MCF 10A (cell line): ENCODE measurements around the gene CIB4. TPM values are rescaled to one million over a fixed set of nuclear protein-coding genes. Genes with fewer than 3 reads are reported as not detected.

Source experiments
- BruUV-seq: library from RNA; stranded (reverse); fragments of 400-500 nt; replicated peaks from 2 replicates; lab custom pipeline; 2021; lab: Mats Ljungman, UMichigan
- CTCF ChIA-PET: fragments of 300-600 bp; sonication (Branson Sonifier 250); formaldehyde crosslinking; extraction: SDS; loops from one replicate; lab custom pipeline; 2021; ENCODE audit warnings: antibody characterized with exemption, inconsistent platforms; lab: Yijun Ruan, JAX
- POLR2A ChIA-PET: fragments of 300-600, 350-650 bp; sonication (Branson Sonifier 250); formaldehyde crosslinking; extraction: SDS; loops from one replicate; lab custom pipeline; 2020; ENCODE audit warnings: antibody characterized with exemption, inconsistent platforms; lab: Yijun Ruan, JAX
- DNase-seq: peaks from one replicate; pipeline ENCODE4 v3.0.0-alpha.2; 2018; ENCODE audit not compliant: unreplicated experiment
- H3K27ac Mint-ChIP-seq: one replicate; pipeline ENCODE4 v1.8.0; 2022; ENCODE audit warnings: mild to moderate bottlenecking, low read depth, mixed read lengths; ENCODE audit not compliant: unreplicated experiment
- H3K27me3 Mint-ChIP-seq: one replicate; pipeline ENCODE4 v1.8.0; 2022; ENCODE audit warnings: mixed read lengths; ENCODE audit not compliant: insufficient read depth, unreplicated experiment
- H3K36me3 Mint-ChIP-seq: one replicate; pipeline ENCODE4 v1.8.0; 2022; ENCODE audit warnings: mild to moderate bottlenecking, moderate library complexity, mixed read lengths; ENCODE audit not compliant: insufficient read depth, unreplicated experiment
- H3K4me1 Mint-ChIP-seq: one replicate; pipeline ENCODE4 v1.8.0; 2022; ENCODE audit warnings: mixed read lengths; ENCODE audit not compliant: insufficient read depth, unreplicated experiment
- H3K4me3 Mint-ChIP-seq: one replicate; pipeline ENCODE4 v1.8.0; 2022; ENCODE audit warnings: mild to moderate bottlenecking, moderate library complexity, mixed read lengths; ENCODE audit not compliant: unreplicated experiment
- H3K9me3 Mint-ChIP-seq: one replicate; pipeline ENCODE4 v1.8.0; 2022; ENCODE audit warnings: mixed read lengths; ENCODE audit not compliant: unreplicated experiment
- intact Hi-C: fragments of 100-400 bp; cut with micrococcal nuclease; formaldehyde crosslinking; loops from 2 replicates; pipeline ENCODE4 v1.14.1; 2022
- total RNA-seq: library from RNA; stranded (reverse); gene quantifications from 2 replicates; pipeline ENCODE4 v1.2.3, GENCODE V29; 2022
- TF ChIP-seq, protein P1 (sequence below): fragments of 200-600 bp; IDR thresholded peaks from one replicate; pipeline ENCODE4 v1.8.0; 2022; ENCODE audit warnings: antibody characterized with exemption, mild to moderate bottlenecking; ENCODE audit not compliant: unreplicated experiment

CIB4 gene
- total RNA-seq, 1 experiment from 2014 or later, result not detected

GRCh38 chr2:26685989-26686839 lies 45.0 kb upstream of the CIB4 start:
- ChIA-PET POLR2A (no interaction called here), CTCF (interaction anchor here (0.8 kb wide), 1 partner anchor 8 kb away, joined by 4 read pairs; no protein-coding TSS in a partner anchor)
- Mint-ChIP-seq H3K36me3 (no peaks in the 10 kb centered on the region), H3K27me3 (peaks cover 66% of the 10 kb centered on the region), H3K27ac (no peak overlapping the region), H3K9me3 (no peaks in the 10 kb centered on the region), H3K4me1 (no peaks in the 10 kb centered on the region), H3K4me3 (no peak overlapping the region)
- TF ChIP-seq, protein P1, sequence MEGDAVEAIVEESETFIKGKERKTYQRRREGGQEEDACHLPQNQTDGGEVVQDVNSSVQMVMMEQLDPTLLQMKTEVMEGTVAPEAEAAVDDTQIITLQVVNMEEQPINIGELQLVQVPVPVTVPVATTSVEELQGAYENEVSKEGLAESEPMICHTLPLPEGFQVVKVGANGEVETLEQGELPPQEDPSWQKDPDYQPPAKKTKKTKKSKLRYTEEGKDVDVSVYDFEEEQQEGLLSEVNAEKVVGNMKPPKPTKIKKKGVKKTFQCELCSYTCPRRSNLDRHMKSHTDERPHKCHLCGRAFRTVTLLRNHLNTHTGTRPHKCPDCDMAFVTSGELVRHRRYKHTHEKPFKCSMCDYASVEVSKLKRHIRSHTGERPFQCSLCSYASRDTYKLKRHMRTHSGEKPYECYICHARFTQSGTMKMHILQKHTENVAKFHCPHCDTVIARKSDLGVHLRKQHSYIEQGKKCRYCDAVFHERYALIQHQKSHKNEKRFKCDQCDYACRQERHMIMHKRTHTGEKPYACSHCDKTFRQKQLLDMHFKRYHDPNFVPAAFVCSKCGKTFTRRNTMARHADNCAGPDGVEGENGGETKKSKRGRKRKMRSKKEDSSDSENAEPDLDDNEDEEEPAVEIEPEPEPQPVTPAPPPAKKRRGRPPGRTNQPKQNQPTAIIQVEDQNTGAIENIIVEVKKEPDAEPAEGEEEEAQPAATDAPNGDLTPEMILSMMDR, result no peak
- no peak for DNase-seq
- no TSS peak for BruUV-seq
- intact Hi-C loops, result no loop called here

GRCh38 chr2:26685341-26685740 lies 44.2 kb upstream of the CIB4 start:
- POLR2A ChIA-PET, result interaction anchor here (0.7 to 1.7 kb wide), 2 partner anchors 15 to 141 kb away, joined by 3 to 4 read pairs; no protein-coding TSS in a partner anchor
- CTCF ChIA-PET, result interaction anchor here (0.5 to 0.8 kb wide), 3 partner anchors 9 to 66 kb away, joined by 3 to 4 read pairs (median 3); no protein-coding TSS in a partner anchor
- Mint-ChIP-seq H3K4me3 (no peak overlapping the region), H3K36me3 (no peaks in the 10 kb centered on the region), H3K27me3 (peaks cover 58% of the 10 kb centered on the region), H3K9me3 (no peaks in the 10 kb centered on the region), H3K4me1 (no peaks in the 10 kb centered on the region), H3K27ac (no peak overlapping the region)
- BruUV-seq, result no TSS peak
- TF ChIP-seq, protein P1, result no peak
- no peak for DNase-seq
- intact Hi-C loops, result no loop called here

DNA sequence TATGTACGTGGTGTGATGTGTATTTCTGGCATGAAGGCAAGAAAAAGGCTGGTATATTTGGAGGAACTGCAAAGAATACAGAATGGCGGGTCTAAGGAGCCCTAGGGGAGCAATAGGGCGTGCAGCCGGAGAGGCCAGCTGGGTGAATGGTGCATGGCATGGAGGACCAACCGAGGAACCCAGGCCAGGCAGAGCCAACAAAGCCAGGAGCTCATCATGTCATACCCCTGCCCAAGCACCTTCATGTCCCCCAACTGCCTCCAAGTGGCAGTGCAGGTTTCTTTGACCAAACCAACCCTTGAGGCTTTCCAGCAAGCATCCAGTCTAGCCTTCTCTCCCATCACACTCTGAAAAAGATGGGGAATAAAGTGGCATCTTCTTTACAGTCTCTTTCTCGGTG lies 42.4 kb upstream of the CIB4 start:
- POLR2A ChIA-PET, result interaction anchor here (1.7 kb wide), 1 partner anchor 17 kb away, joined by 4 read pairs; no protein-coding TSS in a partner anchor
- no peaks in the 10 kb centered on the region for H3K36me3 Mint-ChIP-seq
- H3K4me3 Mint-ChIP-seq, result no peak overlapping the region
- TF ChIP-seq, protein P1, result no peak
- no peaks in the 10 kb centered on the region for H3K4me1 Mint-ChIP-seq
- intact Hi-C loops, result no loop called here
- H3K9me3 Mint-ChIP-seq, result no peaks in the 10 kb centered on the region
- peaks cover 56% of the 10 kb centered on the region for H3K27me3 Mint-ChIP-seq
- no peak for DNase-seq
- BruUV-seq, result no TSS peak
- CTCF ChIA-PET, result interaction anchor here (1.0 to 1.2 kb wide), 2 partner anchors 11 to 63 kb away, joined by 3 read pairs; no protein-coding TSS in a partner anchor
- no peak overlapping the region for H3K27ac Mint-ChIP-seq

- DNase-seq, result no peak
- BruUV-seq, result no TSS peak
- Mint-ChIP-seq H3K27ac (no peak overlapping the region), H3K4me3 (no peak overlapping the region), H3K36me3 (no peaks in the 10 kb centered on the region), H3K9me3 (no peaks in the 10 kb centered on the region), H3K27me3 (peaks cover 51% of the 10 kb centered on the region), H3K4me1 (peaks cover 5% of the 10 kb centered on the region)
- intact Hi-C loops, result no loop called here
- ChIA-PET POLR2A (no interaction called here), CTCF (no interaction called here)
- TF ChIP-seq, protein P1, result no peak
These were observed 41.0 kb upstream of the CIB4 start for GRCh38 chr2:26682155-26682554.
